ENCODE data around the gene TTYH3.

The TTYH3 gene

GRCh38 chr7:2631946-2632732 is at the start of gene TTYH3:
Gene TTYH3 (plus strand): TSS chr7:2631986. CDS start chr7:2632156, 170 bp downstream.
- Histone ChIP-seq H3K27ac (ENCODE audit: low read depth, low read length) (no peak within 1 kb of the TSS), H3K4me2 (ENCODE audit: low read length) (peak within 1 kb of the TSS; percentile 72), H3K4me1 (ENCODE audit: control insufficient read depth, low read length) (peaks cover 28% of the 10 kb centered on the region), H3K4me3 (ENCODE audit: low read length) (peak within 1 kb of the TSS; percentile 71), H3K27me3 (ENCODE audit: control insufficient read depth, low read length) (peaks cover 25% of the 10 kb centered on the region), H3K9me2 (replicated peaks; ENCODE audit: control insufficient read depth, low read length) (no peaks in the 10 kb centered on the region), H3K9me3 (ENCODE audit: control insufficient read depth, insufficient read depth, low read length) (no peaks in the 10 kb centered on the region), H4K20me1 (ENCODE audit: control insufficient read depth, insufficient read depth, low read depth, low read length) (0 out of 2 replicates have a peak, but pooled peaks cover 4% of the 10 kb centered on the region), H3K36me3 (ENCODE audit: control insufficient read depth, low read length) (no peaks in the 10 kb centered on the region), H3K79me2 (ENCODE audit: control insufficient read depth, low read length) (no peaks in the 10 kb centered on the region), H3F3A (ENCODE audit: control insufficient read depth, insufficient read depth) (0 out of 2 replicates have a peak, but pooled peaks cover 4% of the 10 kb centered on the region)
- TF ChIP-seq, protein P1, sequence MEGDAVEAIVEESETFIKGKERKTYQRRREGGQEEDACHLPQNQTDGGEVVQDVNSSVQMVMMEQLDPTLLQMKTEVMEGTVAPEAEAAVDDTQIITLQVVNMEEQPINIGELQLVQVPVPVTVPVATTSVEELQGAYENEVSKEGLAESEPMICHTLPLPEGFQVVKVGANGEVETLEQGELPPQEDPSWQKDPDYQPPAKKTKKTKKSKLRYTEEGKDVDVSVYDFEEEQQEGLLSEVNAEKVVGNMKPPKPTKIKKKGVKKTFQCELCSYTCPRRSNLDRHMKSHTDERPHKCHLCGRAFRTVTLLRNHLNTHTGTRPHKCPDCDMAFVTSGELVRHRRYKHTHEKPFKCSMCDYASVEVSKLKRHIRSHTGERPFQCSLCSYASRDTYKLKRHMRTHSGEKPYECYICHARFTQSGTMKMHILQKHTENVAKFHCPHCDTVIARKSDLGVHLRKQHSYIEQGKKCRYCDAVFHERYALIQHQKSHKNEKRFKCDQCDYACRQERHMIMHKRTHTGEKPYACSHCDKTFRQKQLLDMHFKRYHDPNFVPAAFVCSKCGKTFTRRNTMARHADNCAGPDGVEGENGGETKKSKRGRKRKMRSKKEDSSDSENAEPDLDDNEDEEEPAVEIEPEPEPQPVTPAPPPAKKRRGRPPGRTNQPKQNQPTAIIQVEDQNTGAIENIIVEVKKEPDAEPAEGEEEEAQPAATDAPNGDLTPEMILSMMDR (IDR thresholded peaks at IDR 0.05; ENCODE audit: low read depth, low read length, poor library complexity, severe bottlenecking) = no peak
- TF ChIP-seq EZH2phosphoT487 (IDR thresholded peaks at IDR 0.05; ENCODE audit: borderline replicate concordance, low read length) = no peak

DNA sequence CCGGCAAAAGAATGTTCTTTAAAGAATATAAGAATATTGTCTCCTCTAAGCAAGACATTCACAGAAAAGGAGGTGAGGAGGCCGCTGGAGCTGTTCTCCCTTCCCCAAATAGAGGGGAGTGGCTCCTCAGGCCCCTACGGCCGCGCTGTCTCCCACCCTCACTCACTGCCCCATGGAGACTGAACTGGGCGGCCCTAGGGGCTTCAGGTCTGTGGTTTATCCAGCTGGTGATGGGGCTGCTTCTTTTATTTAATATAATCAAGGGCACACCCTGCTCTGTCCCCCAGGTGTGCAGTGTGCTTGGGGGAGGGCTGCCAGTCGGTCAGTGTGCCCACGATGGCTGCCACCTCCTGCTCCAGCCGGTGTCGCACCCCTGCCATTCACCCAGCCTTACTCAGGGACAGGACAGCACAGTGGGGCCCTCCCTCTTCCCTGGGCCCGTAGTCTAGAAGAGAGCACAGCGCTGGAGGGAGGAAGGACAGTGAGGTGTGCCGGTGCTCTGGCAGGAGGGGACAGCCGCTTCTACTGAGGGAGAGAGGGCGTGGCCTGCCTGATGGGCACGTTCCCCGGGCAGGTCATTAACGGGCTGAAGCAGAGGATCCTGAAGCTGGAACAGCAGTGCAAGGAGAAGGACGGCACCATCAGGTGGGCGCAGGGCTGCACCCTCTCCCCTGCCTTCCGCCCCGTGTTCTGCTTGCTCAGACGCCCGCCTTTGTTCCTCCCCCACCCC is 49.6 kb upstream of the TTYH3 start:
- H3K4me3 ChIP-seq (ENCODE audit: low read length) = no peak overlapping the region
- H3K36me3 ChIP-seq (ENCODE audit: control insufficient read depth, low read length) = no peaks in the 10 kb centered on the region
- H3K4me2 ChIP-seq (ENCODE audit: low read length) = no peak overlapping the region
- TF ChIP-seq EZH2phosphoT487 (IDR thresholded peaks at IDR 0.05; ENCODE audit: borderline replicate concordance, low read length) = no peak
- TF ChIP-seq, protein P1 (IDR thresholded peaks at IDR 0.05; ENCODE audit: low read depth, low read length, poor library complexity, severe bottlenecking) = no peak
- H3K9me3 ChIP-seq (ENCODE audit: control insufficient read depth, insufficient read depth, low read length) = no peaks in the 10 kb centered on the region
- no peak overlapping the region for H3K27ac ChIP-seq (ENCODE audit: low read depth, low read length)
- H4K20me1 ChIP-seq (ENCODE audit: control insufficient read depth, insufficient read depth, low read depth, low read length) = no peaks in the 10 kb centered on the region
- no peaks in the 10 kb centered on the region for H3K79me2 ChIP-seq (ENCODE audit: control insufficient read depth, low read length)
- H3F3A ChIP-seq (ENCODE audit: control insufficient read depth, insufficient read depth) = no peaks in the 10 kb centered on the region
- no peaks in the 10 kb centered on the region for H3K4me1 ChIP-seq (ENCODE audit: control insufficient read depth, low read length)
- no peaks in the 10 kb centered on the region for H3K27me3 ChIP-seq (ENCODE audit: control insufficient read depth, low read length)
- no peaks in the 10 kb centered on the region for H3K9me2 ChIP-seq (replicated peaks; ENCODE audit: control insufficient read depth, low read length)

GRCh38 chr7:2583798-2584580 is 47.8 kb upstream of the TTYH3 start:
- TF ChIP-seq EZH2phosphoT487 (IDR thresholded peaks at IDR 0.05; ENCODE audit: borderline replicate concordance, low read length) = no peak
- TF ChIP-seq, protein P1 (IDR thresholded peaks at IDR 0.05; ENCODE audit: low read depth, low read length, poor library complexity, severe bottlenecking) = no peak
- no peaks in the 10 kb centered on the region for H4K20me1 ChIP-seq (ENCODE audit: control insufficient read depth, insufficient read depth, low read depth, low read length)
- H3K4me2 ChIP-seq (ENCODE audit: low read length) = no peak overlapping the region
- H3K4me1 ChIP-seq (ENCODE audit: control insufficient read depth, low read length) = no peaks in the 10 kb centered on the region
- no peaks in the 10 kb centered on the region for H3K9me3 ChIP-seq (ENCODE audit: control insufficient read depth, insufficient read depth, low read length)
- H3K36me3 ChIP-seq (ENCODE audit: control insufficient read depth, low read length) = no peaks in the 10 kb centered on the region
- H3K79me2 ChIP-seq (ENCODE audit: control insufficient read depth, low read length) = no peaks in the 10 kb centered on the region
- H3K27ac ChIP-seq (ENCODE audit: low read depth, low read length) = no peak overlapping the region
- H3K4me3 ChIP-seq (ENCODE audit: low read length) = no peak overlapping the region
- H3K9me2 ChIP-seq (replicated peaks; ENCODE audit: control insufficient read depth, low read length) = no peaks in the 10 kb centered on the region
- no peaks in the 10 kb centered on the region for H3K27me3 ChIP-seq (ENCODE audit: control insufficient read depth, low read length)
- H3F3A ChIP-seq (ENCODE audit: control insufficient read depth, insufficient read depth) = no peaks in the 10 kb centered on the region

Data from DOHH2 (cell line).